ENCODE measurements around the gene TAS1R3.
"Not testable (repeated sequence)": the region's sequence is repeated elsewhere in the genome, so short reads cannot be mapped to it uniquely, and the experiment has no call there.

Gene TAS1R3

DNA sequence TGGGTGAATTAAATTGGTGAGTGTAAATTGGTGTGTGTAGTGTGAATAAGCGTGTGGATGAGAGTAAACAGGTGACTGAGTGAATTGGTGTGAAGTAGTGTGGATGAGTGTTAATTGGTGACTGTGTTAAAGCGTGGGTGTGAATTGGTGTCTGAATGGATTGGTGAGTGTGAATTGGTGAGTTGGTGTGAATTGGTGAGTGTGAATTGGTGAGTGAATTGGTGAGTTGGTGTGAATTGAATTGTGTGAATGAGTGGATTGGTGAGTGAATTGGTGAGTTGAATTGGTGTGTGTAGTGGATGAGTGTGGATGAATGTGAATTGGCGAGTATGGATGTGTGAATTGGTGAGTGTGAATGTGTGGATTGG lies 35.6 kb downstream of the TAS1R3 start:
- Histone ChIP-seq H3K4me1 (ENCODE audit: control insufficient read depth, insufficient read depth, low read length, poor library complexity, severe bottlenecking) (peaks cover 3% of the 10 kb centered on the region), H3K27ac (ENCODE audit: low read depth, low read length, severe bottlenecking) (no peak overlapping the region), H3K9me3 (ENCODE audit: control insufficient read depth, low read length) (peaks cover 17% of the 10 kb centered on the region), H3K4me3 (ENCODE audit: extremely low read depth, insufficient read depth, low read length, poor library complexity, severe bottlenecking) (no peak overlapping the region), H3K36me3 (ENCODE audit: control insufficient read depth, insufficient read depth, low read length) (peaks cover 7% of the 10 kb centered on the region)
- 93 to 95% methylated on average over 3 of the region's 3 CpGs for WGBS, 2 experiments (ENCODE audit: insufficient coverage in 2 of 2)

GRCh38 chr1:1367315-1367714 lies 36.2 kb downstream of the TAS1R3 start:
- H3K4me1 ChIP-seq (ENCODE audit: control insufficient read depth, insufficient read depth, low read length, poor library complexity, severe bottlenecking): no peaks in the 10 kb centered on the region
- WGBS, 2 experiments (ENCODE audit: insufficient coverage in 2 of 2): 89 to 93% methylated on average over 5 of the region's 5 CpGs
- H3K9me3 ChIP-seq (ENCODE audit: control insufficient read depth, low read length): peaks cover 17% of the 10 kb centered on the region
- H3K27ac ChIP-seq (ENCODE audit: low read depth, low read length, severe bottlenecking): no peak overlapping the region
- peaks cover 9% of the 10 kb centered on the region for H3K36me3 ChIP-seq (ENCODE audit: control insufficient read depth, insufficient read depth, low read length)
- H3K4me3 ChIP-seq (ENCODE audit: extremely low read depth, insufficient read depth, low read length, poor library complexity, severe bottlenecking): no peak overlapping the region

DNA sequence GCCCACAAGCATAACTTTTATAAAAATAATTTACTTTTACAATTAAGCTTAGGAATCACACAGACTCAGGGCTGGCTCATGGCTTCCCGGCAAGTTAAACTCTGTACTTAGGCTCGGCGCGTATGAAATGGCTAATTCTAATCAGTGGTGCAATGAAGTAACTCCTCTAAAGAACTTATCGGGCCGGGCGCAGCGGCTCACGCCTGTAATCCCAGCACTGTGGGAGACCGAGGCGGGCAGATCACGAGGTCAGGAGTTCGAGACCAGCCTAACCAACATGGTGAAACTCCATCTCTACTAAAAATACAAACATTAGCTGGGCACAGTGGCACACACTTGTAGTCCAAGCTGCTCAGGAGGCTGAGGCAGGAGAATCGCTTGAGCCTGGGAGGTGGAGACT lies 39.0 kb downstream of the TAS1R3 start:
- not testable (repeated sequence) for H3K27ac ChIP-seq (ENCODE audit: low read depth, low read length, severe bottlenecking); H3K4me3 ChIP-seq (ENCODE audit: extremely low read depth, insufficient read depth, low read length, poor library complexity, severe bottlenecking); H3K4me1 ChIP-seq (ENCODE audit: control insufficient read depth, insufficient read depth, low read length, poor library complexity, severe bottlenecking)
- peaks cover 22% of the 10 kb centered on the region for H3K36me3 ChIP-seq (ENCODE audit: control insufficient read depth, insufficient read depth, low read length)
- H3K9me3 ChIP-seq (ENCODE audit: control insufficient read depth, low read length): peaks cover 17% of the 10 kb centered on the region
- WGBS, 2 experiments (ENCODE audit: insufficient coverage in 2 of 2): 90 to 93% methylated on average over 9 to 13 of the region's 14 CpGs

DNA sequence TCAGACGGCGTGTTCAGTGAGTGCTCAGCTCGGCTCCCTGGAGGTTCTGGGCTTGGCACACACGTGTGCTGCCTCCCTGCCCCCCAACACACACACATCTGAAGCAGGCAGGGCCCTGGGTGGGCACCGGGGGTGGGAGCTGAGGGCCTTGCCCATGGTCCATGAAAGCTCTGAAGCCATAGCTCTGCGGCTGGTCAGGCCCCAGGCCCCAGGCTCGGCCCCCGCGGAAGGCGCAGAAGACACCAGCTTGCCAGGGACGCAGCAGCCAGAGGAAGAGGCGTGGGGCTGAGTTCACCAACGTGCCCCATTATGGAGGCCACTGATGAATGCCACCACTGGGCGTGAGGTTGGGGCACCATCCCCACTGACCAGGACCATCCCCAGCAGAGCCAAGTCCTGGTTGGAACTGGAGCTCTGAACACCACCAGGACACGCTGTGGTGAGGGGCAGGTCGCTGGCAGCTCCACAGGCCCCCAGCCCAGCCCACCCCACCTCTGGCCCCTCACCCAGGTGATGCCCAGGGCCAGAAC lies 39.8 kb downstream of the TAS1R3 start:
- Histone ChIP-seq H3K36me3 (ENCODE audit: control insufficient read depth, insufficient read depth, low read length) (peaks cover 22% of the 10 kb centered on the region), H3K27ac (ENCODE audit: low read depth, low read length, severe bottlenecking) (no peak overlapping the region), H3K4me1 (ENCODE audit: control insufficient read depth, insufficient read depth, low read length, poor library complexity, severe bottlenecking) (peaks cover 4% of the 10 kb centered on the region), H3K9me3 (ENCODE audit: control insufficient read depth, low read length) (peaks cover 16% of the 10 kb centered on the region), H3K4me3 (ENCODE audit: extremely low read depth, insufficient read depth, low read length, poor library complexity, severe bottlenecking) (no peak overlapping the region)
- 95 to 96% methylated on average over 13 of the region's 16 CpGs for WGBS, 2 experiments (ENCODE audit: insufficient coverage in 2 of 2)

DNA sequence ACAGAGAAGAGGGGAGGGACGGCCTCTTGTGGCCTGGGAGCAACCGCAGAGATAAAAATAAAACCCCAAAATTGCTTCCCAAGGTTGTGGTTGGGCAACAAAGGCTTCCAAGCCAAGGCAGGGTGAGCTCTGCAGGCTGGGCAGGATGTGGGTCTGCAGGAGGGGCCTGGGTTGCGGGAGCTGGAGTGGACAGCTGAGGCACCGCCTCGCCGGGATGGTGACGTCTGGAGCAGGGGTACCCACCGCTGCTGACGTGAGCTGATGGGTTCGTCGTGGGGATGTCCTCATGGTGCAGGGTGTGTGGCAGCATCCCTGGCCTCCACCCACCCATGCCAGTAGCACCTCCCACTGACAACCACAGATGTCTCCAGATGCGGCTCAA lies 40.3 kb downstream of the TAS1R3 start:
- WGBS, 2 experiments (ENCODE audit: insufficient coverage in 2 of 2): 92 to 94% methylated on average over 9 of the region's 12 CpGs
- Histone ChIP-seq H3K9me3 (ENCODE audit: control insufficient read depth, low read length) (peaks cover 11% of the 10 kb centered on the region), H3K36me3 (ENCODE audit: control insufficient read depth, insufficient read depth, low read length) (peaks cover 22% of the 10 kb centered on the region), H3K4me3 (ENCODE audit: extremely low read depth, insufficient read depth, low read length, poor library complexity, severe bottlenecking) (no peak overlapping the region), H3K4me1 (ENCODE audit: control insufficient read depth, insufficient read depth, low read length, poor library complexity, severe bottlenecking) (peaks cover 7% of the 10 kb centered on the region), H3K27ac (ENCODE audit: low read depth, low read length, severe bottlenecking) (no peak overlapping the region)

GRCh38 chr1:1371746-1372711 lies 40.9 kb downstream of the TAS1R3 start:
- Histone ChIP-seq H3K9me3 (ENCODE audit: control insufficient read depth, low read length) (peaks cover 4% of the 10 kb centered on the region), H3K4me3 (ENCODE audit: extremely low read depth, insufficient read depth, low read length, poor library complexity, severe bottlenecking) (no peak overlapping the region), H3K27ac (ENCODE audit: low read depth, low read length, severe bottlenecking) (no peak overlapping the region), H3K4me1 (ENCODE audit: control insufficient read depth, insufficient read depth, low read length, poor library complexity, severe bottlenecking) (peaks cover 7% of the 10 kb centered on the region), H3K36me3 (ENCODE audit: control insufficient read depth, insufficient read depth, low read length) (peaks cover 25% of the 10 kb centered on the region)
- WGBS, 2 experiments (ENCODE audit: insufficient coverage in 2 of 2): 57 to 63% methylated on average over 21 to 22 of the region's 26 CpGs

GRCh38 chr1:1373051-1373814 lies 42.2 kb downstream of the TAS1R3 start:
- H3K9me3 ChIP-seq (ENCODE audit: control insufficient read depth, low read length): no peaks in the 10 kb centered on the region
- peaks cover 28% of the 10 kb centered on the region for H3K36me3 ChIP-seq (ENCODE audit: control insufficient read depth, insufficient read depth, low read length)
- WGBS, 2 experiments (ENCODE audit: insufficient coverage in 2 of 2): 95 to 98% methylated on average over 21 to 23 of the region's 26 CpGs
- peak overlapping the region; percentile 98 for H3K4me3 ChIP-seq (ENCODE audit: extremely low read depth, insufficient read depth, low read length, poor library complexity, severe bottlenecking)
- H3K4me1 ChIP-seq (ENCODE audit: control insufficient read depth, insufficient read depth, low read length, poor library complexity, severe bottlenecking): peaks cover 7% of the 10 kb centered on the region
- no peak overlapping the region for H3K27ac ChIP-seq (ENCODE audit: low read depth, low read length, severe bottlenecking)

GRCh38 chr1:1373815-1374588 lies 42.9 kb downstream of the TAS1R3 start:
- WGBS, 2 experiments (ENCODE audit: insufficient coverage in 2 of 2): 59 to 60% methylated on average over 50 to 52 of the region's 52 CpGs
- Histone ChIP-seq H3K4me1 (ENCODE audit: control insufficient read depth, insufficient read depth, low read length, poor library complexity, severe bottlenecking) (peaks cover 7% of the 10 kb centered on the region), H3K27ac (ENCODE audit: low read depth, low read length, severe bottlenecking) (no peak overlapping the region), H3K4me3 (ENCODE audit: extremely low read depth, insufficient read depth, low read length, poor library complexity, severe bottlenecking) (peak overlapping the region; percentile 98), H3K36me3 (ENCODE audit: control insufficient read depth, insufficient read depth, low read length) (peaks cover 28% of the 10 kb centered on the region), H3K9me3 (ENCODE audit: control insufficient read depth, low read length) (no peaks in the 10 kb centered on the region)

DNA sequence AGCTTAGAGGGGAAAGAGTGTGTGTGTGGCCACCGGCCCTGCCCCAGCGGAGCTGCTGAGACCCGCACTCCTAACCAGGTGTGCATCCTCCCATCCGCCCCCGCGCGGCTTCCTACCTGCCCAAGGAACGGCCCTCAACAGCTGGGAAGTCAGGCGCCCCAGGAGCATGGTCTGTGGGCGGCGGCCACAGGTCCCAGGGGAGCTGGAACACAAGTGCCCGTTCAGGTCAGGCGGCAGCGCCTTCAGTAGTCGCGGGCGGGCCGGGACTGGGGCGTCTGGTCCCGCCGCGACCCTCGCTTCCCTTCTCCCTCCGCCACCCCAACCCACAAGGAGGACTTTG lies 43.5 kb downstream of the TAS1R3 start:
- Histone ChIP-seq H3K4me1 (ENCODE audit: control insufficient read depth, insufficient read depth, low read length, poor library complexity, severe bottlenecking) (peaks cover 7% of the 10 kb centered on the region), H3K36me3 (ENCODE audit: control insufficient read depth, insufficient read depth, low read length) (peaks cover 28% of the 10 kb centered on the region), H3K9me3 (ENCODE audit: control insufficient read depth, low read length) (no peaks in the 10 kb centered on the region), H3K27ac (ENCODE audit: low read depth, low read length, severe bottlenecking) (peak overlapping the region; percentile 86), H3K4me3 (ENCODE audit: extremely low read depth, insufficient read depth, low read length, poor library complexity, severe bottlenecking) (peak overlapping the region; percentile 98)
- 0 to 1% methylated on average over 18 to 22 of the region's 24 CpGs for WGBS, 2 experiments (ENCODE audit: insufficient coverage in 2 of 2)

GRCh38 chr1:1374929-1375662 lies 44.0 kb downstream of the TAS1R3 start, which contains the start of gene AURKAIP1:
Gene AURKAIP1 (minus strand): TSS chr1:1375207. CDS start chr1:1374756, 451 bp downstream.
- peaks cover 28% of the 10 kb centered on the region for H3K36me3 ChIP-seq (ENCODE audit: control insufficient read depth, insufficient read depth, low read length)
- H3K4me3 ChIP-seq (ENCODE audit: extremely low read depth, insufficient read depth, low read length, poor library complexity, severe bottlenecking): peak within 1 kb of the TSS; percentile 98
- 0% methylated on average over 71 to 79 of the region's 85 CpGs for WGBS, 2 experiments (ENCODE audit: insufficient coverage in 2 of 2)
- peaks cover 7% of the 10 kb centered on the region for H3K4me1 ChIP-seq (ENCODE audit: control insufficient read depth, insufficient read depth, low read length, poor library complexity, severe bottlenecking)
- no peaks in the 10 kb centered on the region for H3K9me3 ChIP-seq (ENCODE audit: control insufficient read depth, low read length)
- H3K27ac ChIP-seq (ENCODE audit: low read depth, low read length, severe bottlenecking): peak within 1 kb of the TSS; percentile 86
